Trophoblast cell (in vitro differentiated cells and primary cell): ENCODE results near the gene FASN.

ENCODE experiments used
- DNase-seq, 2 donors: peaks; one replicate each; pipeline ENCODE4 v3.0.0-alpha.2; 2016
- H2AFZ ChIP-seq: 2 replicates; pipeline ENCODE4 v1.6.1; 2013; ENCODE audit warnings: low read length, moderate library complexity, mild to moderate bottlenecking; ENCODE audit not compliant: insufficient read depth, poor library complexity
- H2AK5ac ChIP-seq: 2 replicates; pipeline ENCODE4 v1.6.1; 2013; ENCODE audit warnings: mild to moderate bottlenecking, low read length
- H2BK120ac ChIP-seq: 2 replicates; pipeline ENCODE4 v1.6.1; 2013; ENCODE audit warnings: low read length, mild to moderate bottlenecking, moderate library complexity; ENCODE audit not compliant: insufficient read depth, poor library complexity
- H2BK12ac ChIP-seq: 2 replicates; pipeline ENCODE4 v1.6.1; 2013; ENCODE audit warnings: mild to moderate bottlenecking, low read length, moderate library complexity
- H2BK5ac ChIP-seq: 2 replicates; pipeline ENCODE4 v1.6.1; 2013; ENCODE audit warnings: low read length, low read depth, moderate library complexity, mild to moderate bottlenecking; ENCODE audit not compliant: poor library complexity
- H3K14ac ChIP-seq: 2 replicates; pipeline ENCODE4 v1.6.1; 2013; ENCODE audit warnings: mild to moderate bottlenecking, low read length
- H3K18ac ChIP-seq: 2 replicates; pipeline ENCODE4 v1.6.1; 2013; ENCODE audit warnings: mild to moderate bottlenecking, low read length
- H3K23ac ChIP-seq: 2 replicates; pipeline ENCODE4 v1.6.1; 2013; ENCODE audit warnings: low read length
- H3K27ac ChIP-seq: 2 replicates; pipeline ENCODE4 v1.5.1; 2013; ENCODE audit warnings: low read depth, mild to moderate bottlenecking, inconsistent platforms, low read length, moderate library complexity
- H3K27me3 ChIP-seq: 2 replicates; pipeline ENCODE4 v1.6.1; 2013; ENCODE audit warnings: inconsistent platforms, mild to moderate bottlenecking, low read length, moderate library complexity; ENCODE audit not compliant: insufficient read depth
- H3K36me3 ChIP-seq, 2 experiments: 1 replicate in 1 of 2; 2 replicates in 1 of 2; pipeline ENCODE4 v1.6.1; 2013; ENCODE audit warnings: low read length in 2 of 2, mild to moderate bottlenecking in 2 of 2, moderate library complexity in 1 of 2; ENCODE audit not compliant: insufficient read depth in 2 of 2, control insufficient read depth in 1 of 2
- H3K4ac ChIP-seq: 2 replicates; pipeline ENCODE4 v1.6.1; 2013; ENCODE audit warnings: low read depth, mild to moderate bottlenecking, low read length, moderate library complexity
- H3K4me1 ChIP-seq, 2 experiments: 1 replicate in 1 of 2; 2 replicates in 1 of 2; pipeline ENCODE4 v1.6.1; 2013; ENCODE audit warnings: low read length in 2 of 2, mild to moderate bottlenecking in 2 of 2, moderate library complexity in 1 of 2; ENCODE audit not compliant: insufficient read depth in 2 of 2, control insufficient read depth in 1 of 2
- H3K4me2 ChIP-seq: 2 replicates; pipeline ENCODE4 v1.6.1; 2013; ENCODE audit warnings: inconsistent platforms, mild to moderate bottlenecking, low read length, moderate library complexity
- H3K4me3 ChIP-seq: 2 replicates; pipeline ENCODE4 v1.5.1; 2013; ENCODE audit warnings: mild to moderate bottlenecking, low read depth, low read length, inconsistent platforms
- H3K79me1 ChIP-seq: one replicate; pipeline ENCODE4 v1.6.1; 2013; ENCODE audit warnings: low read length
- H3K79me2 ChIP-seq: 2 replicates; pipeline ENCODE4 v1.6.1; 2013; ENCODE audit warnings: low read length, mild to moderate bottlenecking; ENCODE audit not compliant: control insufficient read depth, insufficient read depth, poor library complexity
- H3K9ac ChIP-seq: 2 replicates; pipeline ENCODE4 v1.6.1; 2013; ENCODE audit warnings: mild to moderate bottlenecking, low read length
- H3K9me3 ChIP-seq: 2 replicates; pipeline ENCODE4 v1.6.1; 2013; ENCODE audit warnings: low read depth, mild to moderate bottlenecking, control low read depth, inconsistent platforms, low read length; ENCODE audit not compliant: insufficient read depth
- H4K12ac ChIP-seq: 2 replicates; pipeline ENCODE4 v1.6.1; 2013; ENCODE audit warnings: low read depth, mild to moderate bottlenecking, low read length, moderate library complexity
- H4K8ac ChIP-seq: 2 replicates; pipeline ENCODE4 v1.6.1; 2013; ENCODE audit warnings: low read depth, mild to moderate bottlenecking, low read length, moderate library complexity
- H4K91ac ChIP-seq: one replicate; pipeline ENCODE4 v1.6.1; 2013; ENCODE audit warnings: low read depth, mild to moderate bottlenecking, low read length, moderate library complexity
- WGBS: extraction: QIAGEN DNeasy Blood & Tissue Kit; methylation state at CpG from one replicate; pipeline ENCODE4 v1.1.7; 2013; ENCODE audit warnings: missing lambda C conversion rate; ENCODE audit not compliant: insufficient read length, insufficient coverage; ENCODE audit errors: extremely low coverage; 5-methylcytosine and 5-hydroxymethylcytosine counted together

The FASN gene

GRCh38 chr17:82095777-82096708, 2.0 kb downstream of the FASN start:
- Histone ChIP-seq H4K12ac (no peak overlapping the region), H3K23ac (no peak overlapping the region), H3K27me3 (no peaks in the 10 kb centered on the region), H3K18ac (peak overlapping the region; percentile 12), H3K4me3 (peak overlapping the region; percentile 88), H4K91ac (no peak overlapping the region), H2BK5ac (no peak overlapping the region), H3K4me2 (peak overlapping the region; percentile 95), H3K79me2 (peaks cover 31% of the 10 kb centered on the region), H3K36me3 (peaks cover 50% of the 10 kb centered on the region in 2 experiments), H3K4ac (peak overlapping the region; percentile 92), H3K4me1 (peaks cover 30 to 34% of the 10 kb centered on the region in 2 experiments), H3K14ac (no peak overlapping the region), H2BK120ac (no peak overlapping the region), H3K9ac (no peak overlapping the region), H3K9me3 (peaks cover 5% of the 10 kb centered on the region), H4K8ac (no peak overlapping the region), H2AK5ac (no peak overlapping the region), H2AFZ (no peak overlapping the region), H3K79me1 (peaks cover 27% of the 10 kb centered on the region), H2BK12ac (no peak overlapping the region), H3K27ac (no peak overlapping the region)
- WGBS: no CpG with 5 or more reads among the region's 35 CpGs
- peak; percentile 41 to 61 for DNase-seq

GRCh38 chr17:82094931-82095776, 2.9 kb downstream of the FASN start:
- H3K4ac ChIP-seq: peak overlapping the region; percentile 1
- H3K14ac ChIP-seq: no peak overlapping the region
- no peak overlapping the region for H2AK5ac ChIP-seq
- H2BK12ac ChIP-seq: no peak overlapping the region
- no peak overlapping the region for H4K12ac ChIP-seq
- H3K36me3 ChIP-seq: peaks cover 59% of the 10 kb centered on the region in 2 experiments
- H3K27me3 ChIP-seq: no peaks in the 10 kb centered on the region
- H3K4me3 ChIP-seq: no peak overlapping the region
- peaks cover 27% of the 10 kb centered on the region for H3K79me1 ChIP-seq
- no peak overlapping the region for H3K18ac ChIP-seq
- no peak overlapping the region for H4K8ac ChIP-seq
- H3K4me1 ChIP-seq: peaks cover 26 to 30% of the 10 kb centered on the region in 2 experiments
- H3K23ac ChIP-seq: no peak overlapping the region
- H2BK120ac ChIP-seq: no peak overlapping the region
- no peak overlapping the region for H3K9ac ChIP-seq
- H4K91ac ChIP-seq: no peak overlapping the region
- WGBS: no CpG with 5 or more reads among the region's 37 CpGs
- peaks cover 31% of the 10 kb centered on the region for H3K79me2 ChIP-seq
- no peak overlapping the region for H3K27ac ChIP-seq
- H2BK5ac ChIP-seq: no peak overlapping the region
- H2AFZ ChIP-seq: no peak overlapping the region
- peaks cover 5% of the 10 kb centered on the region for H3K9me3 ChIP-seq
- peak overlapping the region; percentile 95 for H3K4me2 ChIP-seq
- no peak for DNase-seq

- Histone ChIP-seq H3K14ac (no peak overlapping the region), H3K36me3 (peaks cover 79% of the 10 kb centered on the region in 2 experiments), H2BK5ac (no peak overlapping the region), H3K18ac (no peak overlapping the region), H3K79me2 (peaks cover 23% of the 10 kb centered on the region), H4K12ac (no peak overlapping the region), H3K4me3 (no peak overlapping the region), H3K9ac (no peak overlapping the region), H2BK12ac (no peak overlapping the region), H3K4me1 (peaks cover 15 to 20% of the 10 kb centered on the region in 2 experiments), H3K27me3 (no peaks in the 10 kb centered on the region), H3K27ac (no peak overlapping the region), H3K79me1 (peaks cover 14% of the 10 kb centered on the region), H4K8ac (no peak overlapping the region), H3K4ac (no peak overlapping the region), H2BK120ac (no peak overlapping the region), H2AK5ac (no peak overlapping the region), H3K23ac (no peak overlapping the region), H3K9me3 (peaks cover 5% of the 10 kb centered on the region), H3K4me2 (no peak overlapping the region), H4K91ac (no peak overlapping the region), H2AFZ (no peak overlapping the region)
- DNase-seq: no peak
- no CpG with 5 or more reads among the region's 40 CpGs for WGBS
Measured at GRCh38 chr17:82092995-82093751, 4.9 kb downstream of the FASN start.

- H4K12ac ChIP-seq: no peak overlapping the region
Measured at GRCh38 chr17:82092628-82092994, 5.4 kb downstream of the FASN start.

More at GRCh38 chr17:82092628-82092994, 5.4 kb downstream of the FASN start:
- no peak overlapping the region for H2AK5ac ChIP-seq
- no peak overlapping the region for H3K4me2 ChIP-seq
- H3K4me1 ChIP-seq: peaks cover 15 to 20% of the 10 kb centered on the region in 2 experiments
- no peak overlapping the region for H3K23ac ChIP-seq
- peaks cover 20% of the 10 kb centered on the region for H3K79me2 ChIP-seq
- no peak overlapping the region for H3K4me3 ChIP-seq
- H4K91ac ChIP-seq: no peak overlapping the region
- WGBS: no CpG with 5 or more reads among the region's 20 CpGs
- H3K27ac ChIP-seq: no peak overlapping the region
- no peak overlapping the region for H3K4ac ChIP-seq
- no peak overlapping the region for H4K8ac ChIP-seq
- no peak for DNase-seq
- no peak overlapping the region for H3K14ac ChIP-seq
- peaks cover 5% of the 10 kb centered on the region for H3K9me3 ChIP-seq
- no peak overlapping the region for H3K9ac ChIP-seq
- H3K27me3 ChIP-seq: no peaks in the 10 kb centered on the region
- no peak overlapping the region for H2BK5ac ChIP-seq
- no peak overlapping the region for H2BK120ac ChIP-seq
- no peak overlapping the region for H3K18ac ChIP-seq
- no peak overlapping the region for H2BK12ac ChIP-seq
- no peak overlapping the region for H2AFZ ChIP-seq
- H3K79me1 ChIP-seq: peaks cover 10% of the 10 kb centered on the region
- H3K36me3 ChIP-seq: peaks cover 84% of the 10 kb centered on the region in 2 experiments
